Tibial artery (tissue), 4 donors: Measurements from ENCODE around the gene EPHA2.

ENCODE experiments used
- DNase-seq, 2 donors: peaks; one replicate each; pipeline ENCODE4 v3.0.0-alpha.2; 2019
- H3K27ac ChIP-seq, 2 donors: fragments of 200-600 bp; sonication (generic) in 1 of 2; 1 replicate in 1 of 2; 2 replicates in 1 of 2; pipeline ENCODE4 v1.5.1; 2018 to 2019; ENCODE audit warnings: mild to moderate bottlenecking in 1 of 2
- H3K27me3 ChIP-seq, 2 donors: fragments of 200-600 bp; sonication (generic) in 1 of 2; one replicate each; pipeline versions ENCODE4 v1.5.1 to v1.6.0; 2016 to 2019
- H3K36me3 ChIP-seq, 3 donors: fragments of 200-600 bp; sonication (generic) in 2 of 3; one replicate each; pipeline ENCODE4 v1.5.1; 2016 to 2019; ENCODE audit warnings: mild to moderate bottlenecking in 2 of 3
- H3K4me1 ChIP-seq, 4 donors: fragments of 200-600 bp; sonication (generic) in 2 of 4; 1 replicate in 3 of 4; 2 replicates in 1 of 4; pipeline ENCODE4 v1.5.1; 2016 to 2019
- H3K4me3 ChIP-seq, 2 donors: fragments of 200-600 bp; sonication (generic) in 1 of 2; 1 replicate in 1 of 2; 2 replicates in 1 of 2; pipeline ENCODE4 v1.5.1; 2018 to 2019; ENCODE audit warnings: mild to moderate bottlenecking in 2 of 2
- H3K9me3 ChIP-seq, 3 donors: fragments of 200-600 bp; sonication (generic) in 1 of 3; one replicate each; pipeline ENCODE4 v1.5.1; 2016 to 2019
- intact Hi-C: fragments of 100-400 bp; cut with DNase I; formaldehyde crosslinking; loops from one replicate; pipeline ENCODE4 v1.15.0; 2023; ENCODE audit warnings: low total_unique reads
- TF ChIP-seq, protein P1 (sequence below), 2 experiments: fragments of 200-600 bp in 1 of 2; fragments of 450-650 bp in 1 of 2; IDR thresholded peaks; one replicate each; pipeline ENCODE4 v1.5.1; 2017 to 2019; ENCODE audit warnings: antibody characterized with exemption in 2 of 2, mild to moderate bottlenecking in 1 of 2, moderate library complexity in 1 of 2

Gene EPHA2

GRCh38 chr1:16080422-16081150 lies 75.3 kb downstream of the EPHA2 start:
- intact Hi-C loops = loop anchor here (10.0 kb wide), 1 partner anchor 294 kb away; no protein-coding TSS in a partner anchor
- no peaks in the 10 kb centered on the region for H3K36me3 ChIP-seq
- H3K9me3 ChIP-seq = no peaks in the 10 kb centered on the region
- no peak overlapping the region for H3K4me3 ChIP-seq
- no peaks in the 10 kb centered on the region for H3K27me3 ChIP-seq
- peaks cover 0 to 20% (median 10%) of the 10 kb centered on the region in 4 donors for H3K4me1 ChIP-seq
- no peak overlapping the region for H3K27ac ChIP-seq
- DNase-seq = no peak
- TF ChIP-seq, protein P1, sequence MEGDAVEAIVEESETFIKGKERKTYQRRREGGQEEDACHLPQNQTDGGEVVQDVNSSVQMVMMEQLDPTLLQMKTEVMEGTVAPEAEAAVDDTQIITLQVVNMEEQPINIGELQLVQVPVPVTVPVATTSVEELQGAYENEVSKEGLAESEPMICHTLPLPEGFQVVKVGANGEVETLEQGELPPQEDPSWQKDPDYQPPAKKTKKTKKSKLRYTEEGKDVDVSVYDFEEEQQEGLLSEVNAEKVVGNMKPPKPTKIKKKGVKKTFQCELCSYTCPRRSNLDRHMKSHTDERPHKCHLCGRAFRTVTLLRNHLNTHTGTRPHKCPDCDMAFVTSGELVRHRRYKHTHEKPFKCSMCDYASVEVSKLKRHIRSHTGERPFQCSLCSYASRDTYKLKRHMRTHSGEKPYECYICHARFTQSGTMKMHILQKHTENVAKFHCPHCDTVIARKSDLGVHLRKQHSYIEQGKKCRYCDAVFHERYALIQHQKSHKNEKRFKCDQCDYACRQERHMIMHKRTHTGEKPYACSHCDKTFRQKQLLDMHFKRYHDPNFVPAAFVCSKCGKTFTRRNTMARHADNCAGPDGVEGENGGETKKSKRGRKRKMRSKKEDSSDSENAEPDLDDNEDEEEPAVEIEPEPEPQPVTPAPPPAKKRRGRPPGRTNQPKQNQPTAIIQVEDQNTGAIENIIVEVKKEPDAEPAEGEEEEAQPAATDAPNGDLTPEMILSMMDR (IDR thresholded peaks at IDR 0.05) = no peak

- H3K27ac ChIP-seq = no peak overlapping the region
- no peaks in the 10 kb centered on the region for H3K36me3 ChIP-seq
- peak; percentile 74 to 87 for DNase-seq
- H3K4me1 ChIP-seq = peaks cover 0 to 33% (median 22%) of the 10 kb centered on the region in 4 donors
- H3K27me3 ChIP-seq = no peaks in the 10 kb centered on the region
- TF ChIP-seq, protein P1 (IDR thresholded peaks at IDR 0.05) = peak; percentile 77 to 99
- no peak overlapping the region for H3K4me3 ChIP-seq
- no peaks in the 10 kb centered on the region for H3K9me3 ChIP-seq
- intact Hi-C loops = loop anchor here (1.0 to 5.0 kb wide), 3 partner anchors 63 to 163 kb away; no protein-coding TSS in a partner anchor
Observed at GRCh38 chr1:16078925-16079656, 76.8 kb downstream of the EPHA2 start.

DNA sequence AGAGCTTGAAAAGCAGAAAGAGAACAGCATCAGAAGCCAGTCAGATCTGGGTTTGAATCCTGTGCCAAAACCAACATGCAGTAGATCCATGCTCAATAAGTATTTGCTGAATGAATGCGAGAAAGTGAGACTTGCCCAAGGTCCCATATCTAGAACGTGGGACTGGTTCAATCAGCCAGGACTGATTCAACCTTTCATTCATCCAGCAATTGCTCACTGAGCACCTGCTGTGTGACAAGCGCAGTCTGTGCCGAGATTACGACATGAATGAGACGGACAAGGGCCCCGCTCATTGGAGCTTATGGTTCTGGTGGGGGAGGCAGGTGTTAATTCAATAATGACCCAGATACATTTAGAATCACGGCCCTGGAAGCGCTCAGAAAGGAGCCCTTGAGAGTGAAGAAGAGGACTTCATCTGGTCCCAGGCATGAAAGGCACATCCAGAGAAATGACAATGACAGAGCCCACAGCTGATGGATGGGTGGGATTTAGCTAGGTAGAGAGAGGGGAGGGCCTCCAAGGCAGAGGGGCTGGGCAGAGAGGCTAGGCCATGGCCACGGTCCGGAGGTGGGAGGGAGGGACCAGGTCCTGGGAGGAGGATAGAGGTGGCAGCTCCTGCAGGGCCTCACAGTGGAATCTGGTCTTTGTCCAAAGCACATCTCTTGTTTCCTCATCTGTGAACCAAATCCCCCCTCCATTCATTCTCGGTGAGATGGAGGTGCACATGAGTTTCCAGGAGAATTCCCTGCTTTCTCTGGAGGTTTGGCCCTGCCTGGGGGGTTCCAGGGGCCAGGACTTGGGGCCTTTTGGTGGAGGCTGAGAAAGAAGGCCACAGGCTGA lies 78.2 kb downstream of the EPHA2 start:
- TF ChIP-seq, protein P1 (IDR thresholded peaks at IDR 0.05) = no peak
- H3K36me3 ChIP-seq = no peaks in the 10 kb centered on the region
- no peak overlapping the region for H3K4me3 ChIP-seq
- H3K9me3 ChIP-seq = no peaks in the 10 kb centered on the region
- intact Hi-C loops = loop anchor here (5.0 kb wide), 2 partner anchors 65 to 165 kb away; no protein-coding TSS in a partner anchor
- peaks cover 4 to 46% (median 33%) of the 10 kb centered on the region in 4 donors for H3K4me1 ChIP-seq
- peak overlapping the region in 1 of 2 donors; percentile 38 for H3K27ac ChIP-seq
- H3K27me3 ChIP-seq = peaks cover 0 to 4% of the 10 kb centered on the region in 2 donors
- no peak for DNase-seq

- TF ChIP-seq, protein P1 (IDR thresholded peaks at IDR 0.05) = no peak
- Histone ChIP-seq H3K4me3 (no peak overlapping the region), H3K36me3 (no peaks in the 10 kb centered on the region), H3K9me3 (no peaks in the 10 kb centered on the region), H3K27ac (peak overlapping the region in 1 of 2 donors; percentile 38), H3K27me3 (peaks cover 0 to 4% of the 10 kb centered on the region in 2 donors), H3K4me1 (peaks cover 4 to 47% (median 33%) of the 10 kb centered on the region in 4 donors)
- no peak for DNase-seq
- intact Hi-C loops = loop anchor here (5.0 kb wide), 2 partner anchors 65 to 165 kb away; no protein-coding TSS in a partner anchor
Observed at GRCh38 chr1:16076865-16077238, 79.0 kb downstream of the EPHA2 start.
